ENCODE data around the gene UBE2E1. TPM values are rescaled to one million over a fixed set of nuclear protein-coding genes. Genes with fewer than 3 reads are reported as not detected.

Gene UBE2E1
- total and polyA plus RNA-seq, 2 donors (not counting 1 experiment from before 2014, with no cell fraction given), result 46.7 to 63.7 TPM

DNA sequence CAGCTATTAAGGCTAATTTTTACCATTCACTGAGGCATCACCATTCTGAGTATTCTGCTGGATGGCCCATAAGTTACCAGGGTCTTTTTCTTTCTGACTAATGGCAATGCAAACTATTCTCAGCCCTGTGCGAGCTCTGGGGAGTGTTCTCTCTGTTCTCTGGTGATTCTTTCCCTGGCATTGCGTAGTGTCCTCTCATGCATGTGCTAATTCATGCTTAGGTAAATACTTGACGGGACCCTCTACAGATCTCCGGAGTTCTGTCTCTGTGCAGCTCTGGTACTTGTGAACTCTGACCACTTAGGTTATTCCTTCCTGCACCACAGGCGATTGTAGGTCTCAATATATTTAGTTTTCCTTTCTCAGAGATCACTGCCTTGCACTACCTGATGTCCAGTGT lies 34.8 kb downstream of the UBE2E1 start:
- no peak overlapping the region for H3K4me2 ChIP-seq (replicated peaks; ENCODE audit: low read depth, low read length, poor library complexity, severe bottlenecking)
- Mint-ChIP-seq H3K27me3 (no peaks in the 10 kb centered on the region), H3K4me1 (peaks cover 62% of the 10 kb centered on the region), H3K4me3 (no peak overlapping the region), H3K27ac (no peak overlapping the region), H3K9me3 (ENCODE audit: insufficient read depth) (no peaks in the 10 kb centered on the region)
- H3K36me3 ChIP-seq (replicated peaks in 1 of 2; ENCODE audit: control extremely low read depth in 1 of 2, control insufficient read depth in 1 of 2, extremely low read depth in 1 of 2, insufficient read depth in 2 of 2, low read length in 1 of 2), result no peaks in the 10 kb centered on the region
- H2AFZ ChIP-seq (ENCODE audit: insufficient read depth, low read depth, low read length, poor library complexity, severe bottlenecking), result no peak overlapping the region
- peaks cover 48% of the 10 kb centered on the region for H4K20me1 ChIP-seq (ENCODE audit: control insufficient read depth, insufficient read depth, low read length, poor library complexity, severe bottlenecking)
- H3K9me3 ChIP-seq (ENCODE audit: control extremely low read depth in 1 of 3, control insufficient read depth in 2 of 3, insufficient read depth in 1 of 3, low read length in 2 of 3), result no peaks in the 10 kb centered on the region
- ChIA-PET POLR2A (no interaction called here), CTCF (interaction anchor here (0.7 to 1.0 kb wide), 2 partner anchors 48 to 438 kb away, joined by 3 to 4 read pairs; no protein-coding TSS in a partner anchor)
- H3K27me3 ChIP-seq (replicated peaks in 1 of 4; ENCODE audit: control extremely low read depth in 1 of 4, control insufficient read depth in 3 of 4, insufficient read depth in 4 of 4, low read length in 3 of 4), result no peaks in the 10 kb centered on the region
- WGBS (ENCODE audit: insufficient coverage), result 100% methylated on average over 2 of the region's 5 CpGs
- H3K79me2 ChIP-seq (ENCODE audit: control insufficient read depth, insufficient read depth, low read length), result peaks cover 98% of the 10 kb centered on the region
- no peak overlapping the region for H3K27ac ChIP-seq (ENCODE audit: low read length in 2 of 2)
- peaks cover 21 to 28% of the 10 kb centered on the region in 2 donors for H3K4me1 ChIP-seq (ENCODE audit: control insufficient read depth in 2 of 2, insufficient read depth in 2 of 2, low read length in 2 of 2)
- TF ChIP-seq, protein P1, sequence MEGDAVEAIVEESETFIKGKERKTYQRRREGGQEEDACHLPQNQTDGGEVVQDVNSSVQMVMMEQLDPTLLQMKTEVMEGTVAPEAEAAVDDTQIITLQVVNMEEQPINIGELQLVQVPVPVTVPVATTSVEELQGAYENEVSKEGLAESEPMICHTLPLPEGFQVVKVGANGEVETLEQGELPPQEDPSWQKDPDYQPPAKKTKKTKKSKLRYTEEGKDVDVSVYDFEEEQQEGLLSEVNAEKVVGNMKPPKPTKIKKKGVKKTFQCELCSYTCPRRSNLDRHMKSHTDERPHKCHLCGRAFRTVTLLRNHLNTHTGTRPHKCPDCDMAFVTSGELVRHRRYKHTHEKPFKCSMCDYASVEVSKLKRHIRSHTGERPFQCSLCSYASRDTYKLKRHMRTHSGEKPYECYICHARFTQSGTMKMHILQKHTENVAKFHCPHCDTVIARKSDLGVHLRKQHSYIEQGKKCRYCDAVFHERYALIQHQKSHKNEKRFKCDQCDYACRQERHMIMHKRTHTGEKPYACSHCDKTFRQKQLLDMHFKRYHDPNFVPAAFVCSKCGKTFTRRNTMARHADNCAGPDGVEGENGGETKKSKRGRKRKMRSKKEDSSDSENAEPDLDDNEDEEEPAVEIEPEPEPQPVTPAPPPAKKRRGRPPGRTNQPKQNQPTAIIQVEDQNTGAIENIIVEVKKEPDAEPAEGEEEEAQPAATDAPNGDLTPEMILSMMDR (IDR thresholded peaks at IDR 0.05), result no peak
- H3K9ac ChIP-seq (ENCODE audit: low read length), result no peak overlapping the region
- H3K4me3 ChIP-seq (ENCODE audit: control extremely low read depth in 1 of 5, extremely low read depth in 1 of 5, insufficient read depth in 1 of 5, low read depth in 2 of 5, low read length in 4 of 5), result no peak overlapping the region
- DNase-seq, result no peak
- no peak for ATAC-seq (ENCODE audit: low read depth)
- intact Hi-C loops (cut with micrococcal nuclease), result no loop called here

DNA sequence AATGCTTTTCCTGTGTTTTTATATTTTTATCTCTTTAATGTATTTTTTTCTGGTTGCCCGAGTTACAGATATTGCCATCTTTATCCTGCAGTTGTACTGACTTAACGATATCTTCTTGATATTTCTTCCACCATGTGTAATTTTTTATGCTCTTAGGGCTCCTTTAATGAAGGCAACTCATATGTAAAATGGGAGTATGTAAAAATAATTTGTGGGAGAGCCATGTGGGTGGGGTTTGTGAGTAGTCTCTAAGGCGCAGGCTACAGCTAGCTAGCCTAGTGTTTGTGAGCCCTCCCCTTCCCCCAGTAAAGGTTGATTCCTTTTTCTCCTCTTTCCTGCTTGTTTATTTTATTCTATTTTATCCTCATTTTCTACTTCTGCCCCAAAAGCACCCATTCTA lies 38.1 kb downstream of the UBE2E1 start:
- TF ChIP-seq, protein P1 (IDR thresholded peaks at IDR 0.05), result no peak
- no peak for TF ChIP-seq EZH2 (IDR thresholded peaks at IDR 0.05; ENCODE audit: borderline replicate concordance, insufficient read depth, low read depth, low read length, poor library complexity, severe bottlenecking)

More for the DNA sequence above, 38.1 kb downstream of the UBE2E1 start:
- no peak overlapping the region for H2AFZ ChIP-seq (ENCODE audit: insufficient read depth, low read depth, low read length, poor library complexity, severe bottlenecking)
- Mint-ChIP-seq H3K4me1 (peaks cover 48% of the 10 kb centered on the region), H3K4me3 (no peak overlapping the region), H3K27ac (no peak overlapping the region), H3K27me3 (no peaks in the 10 kb centered on the region), H3K9me3 (ENCODE audit: insufficient read depth) (no peaks in the 10 kb centered on the region)
- H3K27me3 ChIP-seq (replicated peaks in 1 of 4; ENCODE audit: control extremely low read depth in 1 of 4, control insufficient read depth in 3 of 4, insufficient read depth in 4 of 4, low read length in 3 of 4), result no peaks in the 10 kb centered on the region
- H4K20me1 ChIP-seq (ENCODE audit: control insufficient read depth, insufficient read depth, low read length, poor library complexity, severe bottlenecking), result peaks cover 44% of the 10 kb centered on the region
- H3K79me2 ChIP-seq (ENCODE audit: control insufficient read depth, insufficient read depth, low read length), result peaks cover 98% of the 10 kb centered on the region
- ChIA-PET CTCF (interaction anchor here (2.1 kb wide), 1 partner anchor 10 kb away, joined by 8 read pairs; no protein-coding TSS in a partner anchor), POLR2A (no interaction called here)
- intact Hi-C loops (cut with micrococcal nuclease), result no loop called here
- no peak for DNase-seq
- H3K9ac ChIP-seq (ENCODE audit: low read length), result no peak overlapping the region
- peaks cover 4 to 10% of the 10 kb centered on the region in 2 donors for H3K4me1 ChIP-seq (ENCODE audit: control insufficient read depth in 2 of 2, insufficient read depth in 2 of 2, low read length in 2 of 2)
- H3K27ac ChIP-seq (ENCODE audit: low read length in 2 of 2), result no peak overlapping the region
- no peaks in the 10 kb centered on the region for H3K36me3 ChIP-seq (replicated peaks in 1 of 2; ENCODE audit: control extremely low read depth in 1 of 2, control insufficient read depth in 1 of 2, extremely low read depth in 1 of 2, insufficient read depth in 2 of 2, low read length in 1 of 2)
- no peak overlapping the region for H3K4me3 ChIP-seq (ENCODE audit: control extremely low read depth in 1 of 5, extremely low read depth in 1 of 5, insufficient read depth in 1 of 5, low read depth in 2 of 5, low read length in 4 of 5)
- no peak for ATAC-seq (ENCODE audit: low read depth)
- H3K9me3 ChIP-seq (ENCODE audit: control extremely low read depth in 1 of 3, control insufficient read depth in 2 of 3, insufficient read depth in 1 of 3, low read length in 2 of 3), result no peaks in the 10 kb centered on the region
- no peak overlapping the region for H3K4me2 ChIP-seq (replicated peaks; ENCODE audit: low read depth, low read length, poor library complexity, severe bottlenecking)
- no CpG with 5 or more reads among the region's 3 CpGs for WGBS (ENCODE audit: insufficient coverage)

Measured in B cell (primary cell).